ENCODE data around the gene TIMM17A.
A peak's percentile ranks its signal among the peaks of the same experiment; 100 is the strongest.
"Not testable (repeated sequence)": the region's sequence is repeated elsewhere in the genome, so short reads cannot be mapped to it uniquely, and the experiment has no call there.

The TIMM17A gene

DNA sequence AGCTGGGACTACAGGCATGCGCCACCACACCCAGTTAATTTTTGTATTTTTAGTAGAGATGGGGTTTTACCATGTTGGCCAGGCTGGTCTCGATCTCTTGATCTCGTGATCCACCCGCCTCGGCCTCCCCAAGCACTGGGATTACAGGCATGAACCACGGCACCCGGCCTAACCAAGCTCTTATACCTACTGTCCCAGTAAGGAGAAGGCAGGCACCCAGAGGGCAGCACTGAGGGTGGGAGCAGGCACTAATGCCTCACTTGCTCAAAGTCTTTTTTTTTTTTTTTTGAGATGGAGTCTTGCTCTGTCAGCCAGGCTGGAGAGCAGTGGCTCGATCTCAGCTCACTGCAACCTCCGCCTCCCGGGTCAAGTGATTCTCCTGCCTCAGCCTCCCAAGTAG lies 15.0 kb upstream of the TIMM17A start:
- not testable (repeated sequence) for DNase-seq (ENCODE audit: low read depth)

DNA sequence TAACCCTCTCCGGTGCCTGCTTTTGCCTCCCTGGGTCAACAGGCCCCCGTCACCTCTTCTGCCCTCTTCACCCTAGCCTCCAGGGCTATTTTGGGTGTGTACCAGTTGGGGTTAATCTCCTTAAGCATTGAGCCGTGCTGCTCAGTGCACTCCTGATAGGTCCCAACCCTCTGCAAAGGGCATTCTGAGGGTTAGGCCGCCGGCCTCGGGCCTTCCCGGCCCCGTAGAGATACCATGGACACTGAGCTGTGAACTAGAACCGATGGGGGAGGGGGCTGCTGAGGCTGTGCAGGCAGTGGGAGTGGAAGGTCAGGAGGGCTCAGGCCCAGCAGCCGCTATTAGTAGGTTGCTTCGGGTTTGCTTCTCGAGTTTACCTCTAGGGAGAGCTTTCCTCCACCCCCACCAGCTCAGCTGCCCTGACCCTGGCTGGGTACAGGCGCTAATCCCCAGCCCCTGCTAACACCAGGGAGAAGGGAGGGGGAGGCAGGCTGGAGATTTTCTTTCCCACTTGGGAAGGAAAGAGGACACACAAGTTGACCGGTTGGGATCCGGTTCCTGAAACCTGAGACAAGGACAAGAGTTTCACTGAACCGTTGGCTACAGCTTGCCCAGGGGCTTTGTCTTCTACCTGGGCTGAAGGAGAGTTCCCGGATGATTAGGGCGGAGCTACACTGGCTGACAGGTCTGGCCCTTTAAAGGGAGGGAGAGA lies 13.7 kb upstream of the TIMM17A start:
- no peak for DNase-seq (ENCODE audit: low read depth)

DNA sequence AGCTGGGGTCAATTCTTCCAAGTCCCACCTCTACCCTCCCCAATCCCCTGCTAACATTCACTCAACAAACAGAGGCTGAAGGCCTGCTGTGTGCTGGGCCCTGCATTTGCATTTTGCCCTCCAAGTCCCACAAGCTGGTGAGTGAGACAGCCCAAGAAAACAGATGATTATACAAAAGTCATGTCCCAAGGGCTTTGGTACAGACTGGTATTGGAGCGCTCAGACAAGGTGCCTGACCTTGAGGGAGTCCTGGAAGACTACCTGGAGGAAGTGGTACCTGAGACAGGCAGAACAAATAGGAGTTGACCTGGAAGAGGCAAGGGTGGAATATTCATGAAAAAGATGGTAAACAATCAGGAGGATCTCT lies 13.2 kb upstream of the TIMM17A start:
- DNase-seq (ENCODE audit: low read depth) = no peak

DNA sequence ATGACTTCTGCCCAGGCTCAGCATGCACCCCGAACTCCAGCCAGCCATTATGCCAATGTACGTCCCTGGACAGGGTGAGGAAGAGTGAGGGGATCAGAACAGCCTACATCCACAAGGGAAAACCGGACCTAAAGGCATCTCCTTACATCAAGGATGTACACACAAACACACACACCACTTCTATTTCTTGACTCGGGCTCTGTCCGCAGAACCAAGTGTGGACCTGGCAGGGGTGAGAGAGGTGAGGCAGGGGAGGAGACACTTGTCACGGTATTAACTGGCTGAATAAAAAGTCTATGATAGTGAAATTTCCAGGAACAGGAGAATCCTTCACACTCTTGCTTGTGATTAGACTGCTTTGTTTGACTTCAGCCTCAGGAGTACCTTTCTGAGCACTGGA lies 11.3 kb upstream of the TIMM17A start:
- DNase-seq (ENCODE audit: low read depth) = no peak

DNA sequence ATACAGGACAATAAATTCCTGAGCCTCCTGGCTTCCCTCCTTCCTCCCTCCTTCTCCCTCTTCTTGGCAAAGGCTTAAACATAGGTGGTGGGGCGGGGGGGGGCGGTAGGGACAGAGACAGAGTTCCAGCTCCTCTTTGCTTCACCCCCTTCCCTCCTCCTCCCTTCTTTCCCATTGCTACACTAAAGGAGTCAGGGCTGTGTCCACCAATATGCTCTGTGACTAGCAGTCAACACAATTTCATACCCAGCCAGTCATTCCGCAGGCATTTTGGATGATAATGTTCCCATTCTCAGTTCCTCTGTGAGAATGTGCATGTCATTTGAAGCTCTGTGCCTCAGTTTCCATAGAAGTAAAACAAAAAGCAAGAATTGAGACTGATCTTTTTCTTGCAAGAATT lies 10.7 kb upstream of the TIMM17A start:
- no peak for DNase-seq (ENCODE audit: low read depth)

DNA sequence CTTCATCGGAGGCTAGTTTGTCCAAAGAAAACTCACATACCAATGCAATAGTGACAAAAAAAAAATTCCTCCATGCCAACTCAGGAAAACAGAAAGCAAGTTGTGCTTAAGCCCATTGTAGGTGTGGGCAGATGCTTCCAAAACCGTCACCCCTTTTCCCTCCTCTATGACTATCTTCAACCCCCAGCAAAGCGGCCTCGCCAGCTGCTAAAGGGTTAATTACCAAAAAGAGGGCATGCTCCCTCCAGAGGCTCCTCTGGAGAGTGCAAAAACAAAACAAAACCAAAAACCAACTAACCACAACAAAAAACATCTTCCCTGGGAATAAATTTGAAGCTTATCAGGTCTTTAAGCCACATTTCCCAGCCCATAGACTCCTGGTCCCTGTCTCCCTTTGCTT lies 10.1 kb upstream of the TIMM17A start:
- no peak for DNase-seq (ENCODE audit: low read depth)

DNA sequence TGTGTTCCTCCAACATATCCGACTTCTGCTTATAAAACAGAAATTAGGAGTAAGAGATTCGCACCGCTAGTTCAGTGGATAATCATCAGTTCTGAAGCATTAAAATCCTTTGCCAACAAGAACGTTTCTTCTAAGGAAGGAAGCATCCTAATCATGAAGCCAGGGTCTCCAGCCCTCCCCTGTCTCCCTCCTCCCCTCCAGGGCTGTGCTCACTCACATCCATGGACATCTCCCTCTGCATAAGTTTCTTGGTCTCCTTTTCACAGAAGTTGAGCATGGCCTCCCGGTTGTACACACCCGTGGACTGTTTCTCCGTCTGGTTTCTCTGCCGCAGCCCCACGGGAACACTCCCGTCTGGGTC lies 9.5 kb upstream of the TIMM17A start:
- no peak for DNase-seq (ENCODE audit: low read depth)

DNA sequence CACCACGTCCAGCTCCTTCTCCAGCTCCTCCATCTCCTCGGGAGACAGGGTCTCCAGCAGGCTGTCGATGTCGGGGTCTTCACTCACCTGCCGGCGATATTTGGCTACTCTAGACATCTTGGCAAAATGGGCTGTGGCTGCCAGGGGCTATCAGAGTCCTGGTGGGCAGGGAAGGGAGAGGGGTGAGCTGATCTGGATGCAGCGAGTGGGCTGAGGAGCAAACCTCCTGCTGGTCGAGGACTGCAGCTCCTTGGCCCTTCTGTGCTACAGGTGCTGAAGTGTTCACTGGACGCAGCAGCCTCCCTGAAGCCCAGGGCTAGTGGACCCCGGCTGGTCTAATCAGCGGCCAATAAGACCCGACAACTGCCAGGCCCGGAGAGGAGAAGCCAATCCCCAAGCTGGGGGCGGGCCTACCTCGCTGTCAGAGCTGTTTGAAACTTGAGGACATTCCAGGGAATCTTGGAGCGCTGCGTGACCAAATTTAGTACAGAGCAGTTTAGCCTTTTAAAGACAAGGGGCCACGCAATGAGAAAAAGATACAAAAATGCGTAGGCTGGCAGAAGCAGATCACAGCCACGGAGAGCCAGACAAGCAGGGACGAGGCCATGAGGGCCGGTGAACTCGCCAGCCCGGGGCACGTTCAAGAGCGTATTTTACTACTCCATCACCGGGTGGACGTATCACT lies 8.9 kb upstream of the TIMM17A start, which contains the start of gene LMOD1:
TSS of gene LMOD1 (minus strand) at position 325 of the 685 bp plus-strand sequence. CDS start at position 117, 208 bp downstream.
- peak; percentile 87 for DNase-seq (ENCODE audit: low read depth)

DNA sequence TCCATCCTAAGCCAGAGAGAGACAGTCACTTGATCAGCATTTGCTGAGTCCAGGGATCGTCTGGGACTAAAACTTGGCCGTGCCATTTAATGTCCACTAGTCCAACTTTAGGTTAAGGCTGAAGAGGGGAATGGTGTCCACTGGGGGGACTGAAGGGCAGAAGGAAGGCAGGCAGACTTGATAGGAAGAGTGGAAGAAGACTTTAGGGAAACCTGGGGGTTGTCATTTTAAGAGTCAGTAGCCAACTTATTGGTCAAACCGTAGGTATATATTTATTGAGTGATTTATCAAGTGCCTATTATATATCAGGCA lies 7.7 kb upstream of the TIMM17A start:
- no peak for DNase-seq (ENCODE audit: low read depth)

DNA sequence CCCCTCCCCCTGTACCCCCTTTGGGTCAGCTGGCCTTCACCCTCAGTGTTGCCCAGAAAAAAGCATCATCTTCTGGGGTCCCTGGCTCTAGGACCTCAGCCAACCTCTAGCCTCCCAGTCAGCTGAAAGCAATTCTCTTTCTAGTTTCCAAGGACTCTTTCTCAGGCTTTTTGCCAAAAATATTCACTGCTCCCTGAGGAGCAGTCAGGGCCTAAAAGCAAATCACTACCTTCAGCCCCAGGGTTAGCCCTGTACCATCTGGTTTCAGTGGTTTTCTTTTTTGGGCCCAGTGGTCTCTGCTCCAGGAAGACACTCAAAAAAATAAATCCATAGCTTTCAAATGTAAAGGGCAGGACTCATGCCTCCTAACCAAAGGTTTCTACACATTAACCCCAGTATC lies 5.8 kb upstream of the TIMM17A start:
- no peak for DNase-seq (ENCODE audit: low read depth)

DNA sequence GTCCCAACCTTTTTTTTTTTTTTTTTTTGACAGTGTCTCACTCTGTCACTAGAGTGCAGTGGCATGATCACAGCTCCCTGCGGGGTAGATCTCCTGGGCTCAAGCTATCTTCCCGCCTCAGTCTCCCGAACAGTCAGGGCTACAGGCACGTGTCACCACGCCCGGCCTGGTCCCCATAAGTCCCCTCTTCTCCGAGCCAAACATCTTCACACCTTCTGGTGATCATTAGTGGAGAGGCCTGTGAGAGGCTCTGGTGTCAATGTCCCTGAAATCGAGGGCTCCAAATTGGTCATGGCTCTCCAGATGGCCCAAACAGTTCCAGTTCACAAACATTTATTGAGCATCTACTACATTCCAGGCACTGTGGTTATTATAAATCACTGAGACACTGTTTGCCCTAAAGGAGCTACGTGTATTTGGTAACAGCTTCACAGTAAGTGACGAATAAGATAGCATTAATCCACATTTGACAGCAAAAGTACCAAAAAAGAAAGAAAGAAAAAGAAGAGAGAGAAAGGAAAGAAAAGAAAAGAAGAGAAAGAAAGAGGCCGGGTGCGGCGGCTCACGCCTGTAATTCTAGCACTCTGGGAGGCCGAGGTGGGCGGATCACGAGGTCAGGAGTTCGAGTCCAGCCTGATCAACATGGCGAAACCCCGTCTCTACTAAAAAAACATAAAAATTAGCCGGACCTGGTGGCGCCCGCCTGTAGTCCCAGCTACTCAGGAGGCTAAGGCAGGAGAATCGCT lies 867 bp upstream of the TIMM17A start:
- no peak for DNase-seq (ENCODE audit: low read depth)

DNA sequence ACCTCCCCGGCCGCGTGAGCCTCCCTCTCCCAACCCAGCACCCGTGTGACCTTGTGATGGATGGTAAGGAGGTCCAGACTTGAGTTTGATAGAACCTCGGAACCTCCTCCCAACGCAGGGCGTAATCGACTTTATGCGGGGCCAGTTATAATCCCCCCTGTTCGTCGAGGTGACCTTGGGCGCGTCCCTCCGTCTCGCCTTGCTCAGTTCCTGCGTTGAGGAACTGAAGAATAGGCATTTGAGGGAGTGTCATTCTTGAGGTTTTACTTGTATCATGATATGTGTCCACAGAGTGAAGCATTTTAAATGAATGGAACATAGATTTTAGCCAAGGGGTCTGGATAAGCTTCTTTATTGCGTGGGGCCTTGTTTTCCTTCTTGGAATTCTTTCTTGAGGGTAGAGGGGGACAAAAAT lies 433 bp downstream of the TIMM17A start:
- DNase-seq (ENCODE audit: low read depth) = no peak

DNA sequence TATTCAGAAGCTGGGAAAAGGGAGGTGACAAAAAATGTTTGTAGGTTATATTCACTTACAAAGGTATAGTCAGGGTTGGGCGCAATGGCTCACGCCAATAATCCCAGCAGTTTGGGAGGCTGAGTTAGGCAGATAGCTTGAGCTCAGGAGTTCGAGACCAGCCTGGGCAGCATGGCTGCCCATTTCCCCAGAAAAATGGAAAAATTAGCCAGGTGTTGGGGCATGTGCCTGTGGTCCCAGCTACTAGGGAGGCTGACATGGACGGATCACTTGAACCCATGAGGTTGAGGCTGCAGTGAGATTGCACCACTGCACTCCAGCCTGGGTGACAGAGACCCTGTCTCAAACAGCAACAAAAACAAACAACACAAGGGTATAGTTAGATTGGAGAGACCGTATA lies 3.0 kb downstream of the TIMM17A start:
- no peak for DNase-seq (ENCODE audit: low read depth)

DNA sequence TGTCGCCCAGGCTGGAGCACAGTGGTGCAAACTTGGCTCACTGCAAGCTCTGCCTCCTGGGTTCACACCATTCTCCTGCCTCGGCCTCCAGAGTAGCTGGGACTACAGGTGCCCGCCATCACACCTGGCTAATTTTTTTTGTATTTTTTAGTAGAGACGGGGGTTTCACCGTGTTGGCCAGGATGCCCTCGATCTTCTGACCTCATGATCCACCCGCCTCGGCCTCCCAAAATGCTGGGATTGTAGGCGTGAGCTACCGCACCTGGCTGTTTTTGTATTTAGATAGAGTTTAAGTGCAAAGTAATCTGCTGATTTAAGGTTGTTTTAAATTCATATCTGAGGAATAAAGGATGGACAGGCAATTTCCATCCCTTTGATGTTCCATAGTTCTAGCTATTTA lies 7.1 kb downstream of the TIMM17A start:
- DNase-seq (ENCODE audit: low read depth) = not testable (repeated sequence)

DNA sequence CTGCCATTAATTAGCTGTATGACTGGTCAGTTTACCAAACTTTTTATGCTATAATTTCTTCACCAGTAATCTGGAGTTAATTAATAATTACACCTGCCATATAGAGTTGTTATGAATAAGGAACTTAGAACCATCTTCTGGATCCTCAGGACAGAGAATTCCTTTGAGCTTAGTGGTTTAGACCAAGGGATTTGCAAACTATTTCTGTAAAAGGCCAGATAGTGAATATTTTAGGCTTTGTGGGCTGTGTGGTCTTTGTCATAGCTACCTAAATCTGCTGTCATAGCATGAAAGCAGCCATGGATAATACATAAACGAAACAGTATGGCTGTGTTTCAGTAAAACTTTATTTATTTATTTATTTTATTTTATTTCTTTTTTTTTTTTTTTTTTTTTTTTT lies 9.0 kb downstream of the TIMM17A start:
- no peak for DNase-seq (ENCODE audit: low read depth)

DNA sequence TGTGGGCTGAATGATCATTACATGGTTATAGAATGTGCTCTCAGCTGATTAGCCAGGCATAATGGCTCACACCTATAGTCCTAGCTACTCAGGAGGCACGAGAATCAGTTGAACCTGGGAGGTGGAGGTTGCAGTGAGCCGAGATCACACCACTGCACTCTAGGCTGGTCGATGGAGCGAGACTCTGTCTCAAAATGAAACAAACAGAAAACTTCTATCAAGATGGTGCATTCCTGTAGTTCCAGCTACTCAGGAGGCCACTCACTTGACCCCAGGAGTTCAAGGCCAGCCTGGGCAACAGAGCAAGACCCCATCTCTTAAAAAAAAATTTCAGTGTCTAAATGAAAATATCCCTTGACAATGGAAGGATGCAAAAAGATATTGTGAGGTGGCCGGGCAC lies 10.9 kb downstream of the TIMM17A start:
- DNase-seq (ENCODE audit: low read depth) = no peak

DNA sequence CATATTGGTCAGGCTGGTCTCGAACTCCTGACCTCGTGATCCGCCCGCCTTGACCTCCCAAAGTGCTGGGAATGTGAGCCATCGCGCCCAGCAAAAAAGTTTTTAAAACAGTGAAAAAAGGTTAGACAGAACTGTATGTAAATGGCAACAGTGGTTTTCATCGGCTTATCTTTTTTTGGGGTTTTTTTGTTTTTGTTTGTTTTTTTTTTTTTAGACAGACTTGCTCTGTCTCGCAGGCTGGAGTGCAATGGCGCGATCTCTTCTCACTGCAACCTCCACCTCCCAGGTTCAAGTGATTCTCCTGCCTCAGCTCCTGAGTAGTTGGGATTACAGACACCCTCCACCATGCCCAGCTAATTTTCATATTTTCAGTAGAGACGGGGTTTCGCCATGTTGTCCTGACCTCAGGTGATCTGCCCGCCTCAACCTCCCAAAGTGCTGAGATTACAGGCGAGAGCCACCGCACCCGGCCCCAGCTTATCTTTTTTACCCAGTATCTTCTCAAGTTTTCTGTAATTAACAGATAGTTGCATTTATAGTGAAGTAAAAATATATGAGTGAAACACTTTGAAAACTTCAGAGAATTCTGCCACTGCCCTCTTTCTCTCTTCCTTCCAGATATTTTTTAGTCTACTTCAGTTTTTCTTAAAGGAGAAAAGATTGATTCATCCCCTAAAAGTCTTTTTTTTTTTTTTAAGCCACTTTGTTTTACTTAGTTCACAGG lies 13.1 kb downstream of the TIMM17A start:
- no peak for DNase-seq (ENCODE audit: low read depth)

DNA sequence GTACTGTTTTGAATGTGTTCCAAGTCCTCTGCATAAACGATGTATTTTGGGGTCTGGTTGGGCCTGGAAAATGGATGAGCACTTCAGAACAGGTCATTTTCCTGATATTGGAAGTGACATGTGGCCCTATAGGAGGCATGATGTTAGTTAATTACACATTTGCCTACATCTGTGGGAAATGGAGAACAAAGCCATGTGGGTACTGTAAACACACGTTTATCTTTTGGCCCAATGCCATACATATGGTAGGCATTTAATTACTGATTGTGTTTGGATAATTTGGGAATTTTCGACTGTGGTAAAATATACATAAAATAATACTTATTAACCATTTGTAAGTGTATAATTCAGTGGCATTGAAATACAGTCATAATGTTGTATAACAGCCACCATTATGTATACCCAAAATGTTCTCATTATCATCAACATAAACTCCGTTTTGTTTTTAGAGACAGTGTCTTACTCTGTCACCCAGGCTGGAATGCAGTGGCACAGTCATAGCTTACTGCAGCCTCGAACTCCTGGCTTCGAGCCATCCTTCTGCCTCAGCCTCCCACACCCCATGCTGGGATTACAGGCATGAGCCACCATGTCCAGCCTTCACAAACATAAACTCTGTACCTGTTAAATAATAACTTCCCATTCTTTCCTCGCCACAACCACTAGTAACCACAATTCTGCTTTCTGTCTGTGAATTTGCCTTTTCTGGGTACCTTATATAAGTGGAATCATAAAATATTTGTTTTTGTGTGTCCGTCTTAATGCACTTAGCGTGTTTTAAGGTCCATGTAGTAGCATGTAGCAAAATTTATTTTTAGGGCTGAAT lies 15.2 kb downstream of the TIMM17A start:
- DNase-seq (ENCODE audit: low read depth) = no peak

DNA sequence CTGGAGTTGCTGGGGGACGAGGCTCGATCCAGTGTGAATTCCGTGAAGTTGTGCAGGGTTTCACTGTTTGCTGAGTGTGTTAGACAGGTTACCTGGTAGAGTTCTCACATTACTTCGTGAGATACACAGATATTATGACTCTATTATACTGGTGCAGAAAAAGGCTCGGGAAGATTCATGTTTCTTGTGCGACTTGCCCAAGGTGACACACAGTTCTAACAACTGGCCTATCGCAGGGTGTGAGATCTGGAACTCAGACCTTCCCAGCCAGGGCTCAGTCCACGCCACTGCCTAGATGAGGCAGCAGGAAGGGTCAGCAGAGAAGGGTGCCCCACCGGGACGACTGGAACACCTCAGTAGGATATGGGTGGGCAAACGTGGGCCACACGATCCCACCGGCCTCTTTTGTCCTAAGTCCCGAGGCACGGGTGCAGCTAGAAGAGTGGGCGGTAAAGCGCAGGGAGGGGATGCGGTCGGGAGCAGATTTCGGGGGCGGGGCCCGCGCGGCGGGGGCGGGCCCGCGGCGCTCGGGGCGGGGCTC lies 26.8 kb downstream of the TIMM17A start:
- DNase-seq (ENCODE audit: low read depth) = no peak

DNA sequence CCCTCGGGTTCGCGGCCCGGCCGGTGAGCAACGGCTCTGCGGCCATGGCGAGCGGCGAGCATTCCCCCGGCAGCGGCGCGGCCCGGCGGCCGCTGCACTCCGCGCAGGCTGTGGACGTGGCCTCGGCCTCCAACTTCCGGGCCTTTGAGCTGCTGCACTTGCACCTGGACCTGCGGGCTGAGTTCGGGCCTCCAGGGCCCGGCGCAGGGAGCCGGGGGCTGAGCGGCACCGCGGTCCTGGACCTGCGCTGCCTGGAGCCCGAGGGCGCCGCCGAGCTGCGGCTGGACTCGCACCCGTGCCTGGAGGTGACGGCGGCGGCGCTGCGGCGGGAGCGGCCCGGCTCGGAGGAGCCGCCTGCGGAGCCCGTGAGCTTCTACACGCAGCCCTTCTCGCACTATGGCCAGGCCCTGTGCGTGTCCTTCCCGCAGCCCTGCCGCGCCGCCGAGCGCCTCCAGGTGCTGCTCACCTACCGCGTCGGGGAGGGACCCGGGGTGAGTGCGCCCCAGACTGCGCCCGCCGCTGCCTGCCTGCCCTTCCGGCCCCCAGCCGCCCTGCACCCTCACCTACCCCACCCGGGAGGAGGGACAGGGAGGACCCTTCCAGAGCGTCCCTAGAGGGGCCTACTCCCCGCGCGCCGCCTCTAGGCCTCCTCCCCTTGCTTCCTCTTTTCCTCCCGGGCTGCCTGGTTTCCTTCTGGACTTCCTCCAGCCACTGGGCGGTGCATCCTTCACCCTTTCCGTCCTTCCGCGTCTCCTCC lies 27.5 kb downstream of the TIMM17A start, which contains the start of gene RNPEP:
TSS of gene RNPEP (plus strand) at position 26 of the 757 bp plus-strand sequence. CDS start at position 45, 19 bp downstream.
- peak; percentile 81 for DNase-seq (ENCODE audit: low read depth)

DNA sequence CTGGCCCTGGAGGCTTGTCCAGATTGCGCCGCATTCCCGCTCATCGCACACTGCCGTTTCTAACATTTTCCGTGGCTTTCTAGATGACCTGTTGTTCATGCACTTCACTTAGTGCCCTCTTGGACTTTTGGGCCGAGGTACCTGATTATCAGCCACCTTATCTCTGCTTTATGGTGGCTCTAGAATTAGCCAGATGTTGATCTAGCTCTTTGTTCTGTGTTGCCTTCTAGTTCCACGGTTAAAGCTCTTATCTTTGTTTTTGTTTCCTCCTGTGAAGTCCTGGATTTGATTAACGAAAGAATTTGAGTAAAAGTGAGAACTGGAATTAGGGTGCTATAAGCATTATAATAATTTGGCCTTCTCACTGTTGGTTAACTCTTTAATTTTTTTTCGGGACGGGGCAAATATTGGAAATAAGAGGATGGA lies 28.1 kb downstream of the TIMM17A start:
- DNase-seq (ENCODE audit: low read depth) = no peak

Data from fibroblast of gingiva (primary cell).